ENCODE results near the gene NR1I2. TPM values are rescaled to one million over a fixed set of nuclear protein-coding genes. Genes with fewer than 3 reads are reported as not detected.

NR1I2 gene
- total and polyA plus RNA-seq, 9 of the 15 experiments (the other 6 are each of a cell fraction or from before 2014, with no cell fraction given): not detected

GRCh38 chr3:119762876-119763275, 19.0 kb upstream of the NR1I2 start:
- POLR2A ChIA-PET: no interaction called here
- ATAC-seq (no peak), FAIRE-seq (no peak), DNase-seq (ENCODE audit: extremely low read depth in 1 of 4, low spot score in 3 of 4) (no peak)
- no peak overlapping the region for H3K27ac ChIP-seq (ENCODE audit: extremely low read depth, low read depth, low read length)
- WGBS (ENCODE audit: insufficient coverage, low coverage, missing lambda C conversion rate): 0% methylated on average over 2 of the region's 2 CpGs
- no peak overlapping the region for H2AFZ ChIP-seq (ENCODE audit: low read depth, low read length)
- TF ChIP-seq CAMTA2 (CRISPR knock-in tag; conservative IDR thresholded peaks at IDR 0.05): no peak
- TF ChIP-seq TAF1 (IDR thresholded peaks at IDR 0.05; ENCODE audit: control insufficient read depth, extremely low read depth, insufficient read depth, low read length, severe bottlenecking): no peak
- H3K79me2 ChIP-seq (ENCODE audit: control insufficient read depth, insufficient read depth, low read length): no peaks in the 10 kb centered on the region
- no peaks in the 10 kb centered on the region for H4K20me1 ChIP-seq (replicated peaks; ENCODE audit: control insufficient read depth, insufficient read depth, low read length)
- no peaks in the 10 kb centered on the region for H3K4me1 ChIP-seq (replicated peaks in 1 of 2; ENCODE audit: control insufficient read depth in 2 of 2, insufficient read depth in 2 of 2, low read length in 2 of 2)
- intact Hi-C loops (cut with micrococcal nuclease) (no loop called here), in situ Hi-C loops (cut with MboI) (no loop called here)
- H3K36me3 ChIP-seq (ENCODE audit: control insufficient read depth, insufficient read depth, low read length): no peaks in the 10 kb centered on the region
- H3K9me1 ChIP-seq (ENCODE audit: control insufficient read depth, insufficient read depth, low read length): no peaks in the 10 kb centered on the region
- H3K4me2 ChIP-seq (ENCODE audit: insufficient read depth, low read length): no peak overlapping the region
- no TSS peak for BruUV-seq (replicated peaks)
- no peak overlapping the region for H3K9ac ChIP-seq (ENCODE audit: insufficient read depth in 1 of 2, low read depth in 2 of 2, low read length in 2 of 2)
- CTCF ChIA-PET (ENCODE audit: low intra/inter-chr PET ratio): no interaction called here
- H3K9me3 ChIP-seq (replicated peaks; ENCODE audit: control insufficient read depth, insufficient read depth, low read depth, low read length): no peaks in the 10 kb centered on the region
- H3K27me3 ChIP-seq (ENCODE audit: control insufficient read depth in 2 of 2, insufficient read depth in 2 of 2, low read length in 2 of 2): no peaks in the 10 kb centered on the region
- no peak overlapping the region for H3K4me3 ChIP-seq

GRCh38 chr3:119763466-119763865, 18.4 kb upstream of the NR1I2 start:
- BruUV-seq (replicated peaks): no TSS peak
- no peaks in the 10 kb centered on the region for H3K79me2 ChIP-seq (ENCODE audit: control insufficient read depth, insufficient read depth, low read length)
- H3K27ac ChIP-seq (ENCODE audit: extremely low read depth, low read depth, low read length): no peak overlapping the region
- no peak for DNase-seq (ENCODE audit: extremely low read depth in 1 of 4, low spot score in 3 of 4)
- intact Hi-C loops (cut with micrococcal nuclease): no loop called here
- CTCF ChIA-PET (ENCODE audit: low intra/inter-chr PET ratio): no interaction called here
- no peaks in the 10 kb centered on the region for H3K27me3 ChIP-seq (ENCODE audit: control insufficient read depth in 2 of 2, insufficient read depth in 2 of 2, low read length in 2 of 2)
- no peak overlapping the region for H2AFZ ChIP-seq (ENCODE audit: low read depth, low read length)
- no peak overlapping the region for H3K4me3 ChIP-seq
- ATAC-seq: no peak
- no peak overlapping the region for H3K4me2 ChIP-seq (ENCODE audit: insufficient read depth, low read length)
- H4K20me1 ChIP-seq (replicated peaks; ENCODE audit: control insufficient read depth, insufficient read depth, low read length): no peaks in the 10 kb centered on the region
- no peak overlapping the region for H3K9ac ChIP-seq (ENCODE audit: insufficient read depth in 1 of 2, low read depth in 2 of 2, low read length in 2 of 2)
- no peak for FAIRE-seq
- H3K36me3 ChIP-seq (ENCODE audit: control insufficient read depth, insufficient read depth, low read length): no peaks in the 10 kb centered on the region
- POLR2A ChIA-PET: no interaction called here
- in situ Hi-C loops (cut with MboI): no loop called here
- TF ChIP-seq CAMTA2 (CRISPR knock-in tag; conservative IDR thresholded peaks at IDR 0.05): no peak
- TF ChIP-seq HDAC6 (IDR thresholded peaks at IDR 0.05; ENCODE audit: low read depth, low read length): no peak
- TF ChIP-seq IFI16 (CRISPR knock-in tag; IDR thresholded peaks at IDR 0.05): no peak
- TF ChIP-seq ZNF217 (CRISPR knock-in tag; IDR thresholded peaks at IDR 0.05): no peak
- TF ChIP-seq HINFP (tag; conservative IDR thresholded peaks at IDR 0.05; ENCODE audit: low read depth): no peak
- TF ChIP-seq CBX2 (IDR thresholded peaks at IDR 0.05; ENCODE audit: insufficient read depth, low read length, poor library complexity, severe bottlenecking): no peak
- TF ChIP-seq ZNF263 (CRISPR knock-in tag; IDR thresholded peaks at IDR 0.05; ENCODE audit: borderline replicate concordance): no peak
- TF ChIP-seq RAD21 (CRISPR knock-in tag; conservative IDR thresholded peaks at IDR 0.05 in 1 of 2, IDR thresholded peaks at IDR 0.05 in 1 of 2): no peak
- no peak for TF ChIP-seq FOXK2 (conservative IDR thresholded peaks at IDR 0.05 in 1 of 2, IDR thresholded peaks at IDR 0.05 in 1 of 2; ENCODE audit: low read depth in 2 of 2)
- H3K4me1 ChIP-seq (replicated peaks in 1 of 2; ENCODE audit: control insufficient read depth in 2 of 2, insufficient read depth in 2 of 2, low read length in 2 of 2): peaks cover 0 to 5% of the 10 kb centered on the region in 2 experiments; a peak in 1 of 5 replicates
- H3K9me1 ChIP-seq (ENCODE audit: control insufficient read depth, insufficient read depth, low read length): no peaks in the 10 kb centered on the region
- no peaks in the 10 kb centered on the region for H3K9me3 ChIP-seq (replicated peaks; ENCODE audit: control insufficient read depth, insufficient read depth, low read depth, low read length)

Measured in K562 (cell line).